Cardiac muscle cell (in vitro differentiated cells and primary cell): ENCODE measurements around the gene TUBB2A. TPM values are rescaled to one million over a fixed set of nuclear protein-coding genes. Genes with fewer than 3 reads are reported as not detected.
A peak's percentile ranks its signal among the peaks of the same experiment; 100 is the strongest.
"Not testable (repeated sequence)": the region's sequence is repeated elsewhere in the genome, so short reads cannot be mapped to it uniquely, and the experiment has no call there.

Experiments used
- DNase-seq, 2 donors: peaks; one replicate each; pipeline versions ENCODE4 v3.0.0 to v3.0.0-alpha.2; 2010 to 2017; ENCODE audit warnings: low read depth in 1 of 2, low spot score in 1 of 2
- H3K27ac ChIP-seq: fragments of 200-600 bp; sonication (generic); 2 replicates; pipeline ENCODE4 v1.5.1; 2016
- H3K27me3 ChIP-seq: fragments of 200-600 bp; sonication (generic); 2 replicates; pipeline ENCODE4 v1.6.0; 2016; ENCODE audit warnings: control low read depth
- H3K36me3 ChIP-seq: fragments of 200-600 bp; sonication (generic); 2 replicates; pipeline ENCODE4 v1.5.1; 2016; ENCODE audit warnings: control low read depth
- H3K4me1 ChIP-seq: fragments of 200-600 bp; sonication (generic); 2 replicates; pipeline ENCODE4 v1.8.1; 2017; ENCODE audit warnings: low read depth, mild to moderate bottlenecking, mixed run types
- H3K4me3 ChIP-seq: fragments of 200-600 bp; sonication (generic); 2 replicates; pipeline ENCODE4 v1.5.1; 2016; ENCODE audit warnings: mild to moderate bottlenecking
- H3K9me3 ChIP-seq: fragments of 200-600 bp; sonication (generic); 2 replicates; pipeline ENCODE4 v1.5.1; 2017; ENCODE audit warnings: low read depth, mild to moderate bottlenecking, control low read depth
- polyA plus RNA-seq: library from polyadenylated mRNA; unstranded; fragments of >200 nt; fragmentation: Nextera tagmentation; extraction: Ambion mirVana; gene quantifications from 2 replicates; pipeline ENCODE4 v1.2.1, GENCODE V29; 2016
- total RNA-seq: library from RNA; depleted of rRNA; stranded (reverse); fragments of >200 nt; gene quantifications from 2 replicates; pipeline ENCODE4 v1.2.3, GENCODE V29; 2016
- TF ChIP-seq, protein P1 (sequence below): IDR thresholded peaks from 2 replicates; pipeline ENCODE4 v1.5.1; 2012; ENCODE audit warnings: low read depth, mild to moderate bottlenecking, low read length

TUBB2A gene
- total and polyA plus RNA-seq, 2 experiments from 2014 or later, result 46.3 to 110 TPM

DNA sequence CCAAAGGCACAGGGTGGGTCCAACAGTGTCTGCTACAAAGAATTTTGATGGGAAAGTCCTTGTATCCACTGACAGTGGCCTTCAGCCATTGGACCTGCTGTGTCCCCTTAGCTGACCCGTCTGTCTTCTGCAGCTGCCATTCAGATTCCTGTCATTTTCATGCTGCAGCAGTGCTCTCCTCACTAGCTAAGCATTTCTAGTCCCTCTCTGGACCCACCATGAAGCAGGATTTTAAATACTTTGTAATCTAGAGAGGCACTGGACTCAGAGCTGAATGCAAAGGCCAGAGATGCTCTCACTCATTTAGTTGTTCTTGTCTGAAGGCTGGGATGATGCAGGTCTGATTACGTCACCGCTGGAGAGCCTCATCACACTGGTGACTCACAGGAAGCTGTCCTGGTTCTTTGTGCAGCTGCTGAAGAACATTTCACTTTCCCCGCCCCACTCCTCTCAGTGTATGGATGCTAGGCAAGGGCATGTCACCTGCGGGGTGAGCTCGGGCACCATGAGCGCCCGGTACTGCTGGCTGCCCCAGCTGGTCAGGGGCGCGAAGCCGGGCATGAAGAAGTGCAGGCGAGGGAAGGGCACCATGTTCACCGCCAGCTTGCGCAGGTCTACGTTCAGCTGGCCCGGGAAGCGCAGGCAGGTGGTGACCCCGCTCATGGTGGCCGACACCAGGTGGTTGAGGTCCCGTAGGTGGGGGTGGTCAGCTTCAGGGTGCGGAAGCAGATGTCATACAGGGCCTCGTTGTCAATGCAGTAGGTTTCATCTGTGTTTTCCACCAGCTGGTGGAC is 19.4 kb upstream of the TUBB2A start:
- Histone ChIP-seq H3K4me3 (no peak overlapping the region), H3K4me1 (no peaks in the 10 kb centered on the region), H3K27ac (no peak overlapping the region), H3K27me3 (no peaks in the 10 kb centered on the region), H3K9me3 (no peaks in the 10 kb centered on the region), H3K36me3 (no peaks in the 10 kb centered on the region)
- DNase-seq, result peak in 1 of 2 donors; percentile 94
- TF ChIP-seq, protein P1, sequence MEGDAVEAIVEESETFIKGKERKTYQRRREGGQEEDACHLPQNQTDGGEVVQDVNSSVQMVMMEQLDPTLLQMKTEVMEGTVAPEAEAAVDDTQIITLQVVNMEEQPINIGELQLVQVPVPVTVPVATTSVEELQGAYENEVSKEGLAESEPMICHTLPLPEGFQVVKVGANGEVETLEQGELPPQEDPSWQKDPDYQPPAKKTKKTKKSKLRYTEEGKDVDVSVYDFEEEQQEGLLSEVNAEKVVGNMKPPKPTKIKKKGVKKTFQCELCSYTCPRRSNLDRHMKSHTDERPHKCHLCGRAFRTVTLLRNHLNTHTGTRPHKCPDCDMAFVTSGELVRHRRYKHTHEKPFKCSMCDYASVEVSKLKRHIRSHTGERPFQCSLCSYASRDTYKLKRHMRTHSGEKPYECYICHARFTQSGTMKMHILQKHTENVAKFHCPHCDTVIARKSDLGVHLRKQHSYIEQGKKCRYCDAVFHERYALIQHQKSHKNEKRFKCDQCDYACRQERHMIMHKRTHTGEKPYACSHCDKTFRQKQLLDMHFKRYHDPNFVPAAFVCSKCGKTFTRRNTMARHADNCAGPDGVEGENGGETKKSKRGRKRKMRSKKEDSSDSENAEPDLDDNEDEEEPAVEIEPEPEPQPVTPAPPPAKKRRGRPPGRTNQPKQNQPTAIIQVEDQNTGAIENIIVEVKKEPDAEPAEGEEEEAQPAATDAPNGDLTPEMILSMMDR, result no peak

DNA sequence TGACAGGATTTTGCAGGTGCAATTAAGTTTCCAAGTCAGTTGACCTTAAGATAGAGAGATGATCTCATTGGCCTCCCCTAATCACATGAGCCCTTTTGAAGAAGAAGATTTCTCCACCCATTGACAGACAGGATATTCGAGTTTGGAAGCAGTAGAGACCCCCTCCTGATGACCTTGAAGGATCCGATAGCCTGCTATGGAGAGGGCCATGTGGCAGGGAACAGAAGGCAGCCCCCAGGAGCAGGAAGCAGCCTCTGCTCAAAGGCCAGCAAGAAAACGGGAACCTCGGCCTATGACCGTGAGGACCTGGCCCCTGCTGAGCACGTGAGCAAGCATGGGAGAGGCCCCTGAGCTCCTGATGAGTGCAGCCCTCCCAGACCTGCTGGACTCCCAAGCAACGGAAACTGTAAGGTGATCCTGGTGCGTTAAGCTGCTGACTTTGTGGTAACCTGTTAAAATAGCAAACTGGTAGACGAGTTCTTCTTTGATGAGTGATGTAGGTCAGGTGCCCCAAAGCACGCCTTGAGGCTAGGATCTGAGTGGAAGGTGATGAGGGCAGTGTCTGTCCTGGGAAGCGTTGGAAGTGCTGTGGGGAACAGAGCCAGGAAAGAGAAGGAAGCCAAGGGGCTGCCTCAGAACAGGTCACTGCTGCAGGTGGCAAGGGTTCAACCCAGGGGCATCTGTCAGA is 18.5 kb upstream of the TUBB2A start:
- DNase-seq, result no peak
- Histone ChIP-seq H3K36me3 (no peaks in the 10 kb centered on the region), H3K9me3 (no peaks in the 10 kb centered on the region), H3K27me3 (no peaks in the 10 kb centered on the region), H3K4me3 (no peak overlapping the region), H3K27ac (no peak overlapping the region), H3K4me1 (no peaks in the 10 kb centered on the region)
- TF ChIP-seq, protein P1, result no peak

DNA sequence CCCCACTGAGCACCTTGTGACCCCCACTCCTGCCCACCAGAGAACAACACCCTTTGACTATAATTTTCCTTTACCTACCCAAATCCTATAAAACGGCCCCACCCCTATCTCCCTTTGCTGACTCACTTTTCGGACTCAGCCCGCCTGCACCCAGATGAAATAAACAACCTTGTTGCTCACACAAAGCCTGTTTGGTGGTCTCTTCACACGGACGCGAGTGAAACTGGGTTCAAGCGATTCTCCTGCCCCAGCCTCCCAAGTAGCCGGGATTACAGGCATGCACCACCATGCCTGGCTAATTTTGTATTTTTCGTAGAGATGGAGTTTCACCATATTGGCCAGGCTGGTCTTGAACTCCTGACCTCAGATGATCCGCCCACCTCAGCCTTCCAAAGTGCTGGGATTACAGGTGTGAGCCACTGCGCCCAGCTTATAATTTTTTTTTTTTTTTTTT is 16.3 kb upstream of the TUBB2A start:
- not testable (repeated sequence) for H3K9me3 ChIP-seq, H3K36me3 ChIP-seq, DNase-seq, H3K4me1 ChIP-seq, H3K4me3 ChIP-seq, H3K27me3 ChIP-seq, H3K27ac ChIP-seq

DNA sequence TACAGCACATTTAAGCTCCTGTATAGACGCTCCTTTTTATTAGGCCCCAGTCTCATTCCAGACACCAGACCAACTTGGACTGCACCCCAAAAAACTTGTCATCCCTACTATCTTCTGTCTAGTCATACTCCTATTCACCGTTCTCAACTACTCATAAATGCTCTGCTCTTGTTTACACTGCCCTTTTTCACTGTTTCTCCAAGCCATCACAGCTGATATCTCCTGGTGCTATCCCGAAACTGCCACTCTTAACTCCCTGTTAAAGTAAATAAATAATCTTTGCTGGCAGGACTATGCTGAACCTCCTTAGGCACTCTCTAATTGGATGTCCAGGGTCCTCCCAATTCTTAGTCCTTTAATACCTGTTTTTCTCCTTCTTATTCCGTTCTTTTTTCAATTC is 15.4 kb upstream of the TUBB2A start:
- not testable (repeated sequence) for H3K4me1 ChIP-seq, H3K4me3 ChIP-seq, H3K27me3 ChIP-seq, H3K36me3 ChIP-seq, H3K27ac ChIP-seq, H3K9me3 ChIP-seq, DNase-seq

GRCh38 chr6:3171313-3172175 is 14.2 kb upstream of the TUBB2A start:
- not testable (repeated sequence) for H3K27me3 ChIP-seq, H3K27ac ChIP-seq, H3K4me1 ChIP-seq, H3K9me3 ChIP-seq, H3K4me3 ChIP-seq, H3K36me3 ChIP-seq
- peak in 1 of 2 donors; percentile 92 for DNase-seq

DNA sequence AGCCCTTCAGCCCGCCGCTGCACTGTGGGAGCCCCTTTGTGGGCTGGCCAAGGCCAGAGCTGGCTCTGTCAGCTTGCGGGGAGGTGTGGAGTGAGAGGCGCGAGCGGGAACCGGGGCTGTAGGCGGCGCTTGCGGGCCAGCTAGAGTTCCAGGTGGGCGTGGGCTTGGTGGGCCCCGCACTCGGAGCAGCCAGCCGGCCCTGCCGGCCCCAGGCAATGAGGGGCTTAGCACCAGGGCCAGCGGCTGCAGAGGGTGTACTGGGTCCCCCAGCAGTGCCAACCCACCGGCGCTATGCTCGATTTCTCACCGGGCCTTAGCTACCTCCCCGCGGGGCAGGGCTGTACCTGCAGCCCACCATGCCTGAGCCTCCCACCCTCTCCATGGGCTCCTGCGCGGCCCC is 13.3 kb upstream of the TUBB2A start:
- not testable (repeated sequence) for H3K27ac ChIP-seq, H3K27me3 ChIP-seq, H3K4me3 ChIP-seq, H3K36me3 ChIP-seq, DNase-seq, H3K9me3 ChIP-seq, H3K4me1 ChIP-seq

DNA sequence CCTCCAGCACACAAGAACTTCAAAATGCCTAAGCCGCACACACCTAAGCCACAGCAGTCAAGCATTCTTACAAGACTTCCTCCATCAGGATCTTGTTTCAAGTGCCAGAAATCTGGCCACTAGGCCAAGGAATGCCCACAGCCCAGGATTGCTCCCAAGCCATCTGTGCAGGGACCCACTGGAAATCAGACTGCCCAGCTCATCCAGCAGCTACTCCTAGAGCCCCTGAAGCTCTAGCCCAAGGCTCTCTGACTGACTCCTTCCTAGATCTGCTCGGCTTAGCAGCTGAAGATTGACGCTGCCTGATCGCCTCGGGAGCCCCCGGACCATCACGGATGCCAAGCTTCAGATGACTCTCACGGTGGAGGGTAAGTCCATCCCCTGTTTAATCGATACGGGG is 10.7 kb upstream of the TUBB2A start:
- not testable (repeated sequence) for H3K4me3 ChIP-seq, H3K36me3 ChIP-seq, H3K27ac ChIP-seq, H3K4me1 ChIP-seq, H3K9me3 ChIP-seq, DNase-seq, H3K27me3 ChIP-seq

GRCh38 chr6:3166535-3167225 is 9.3 kb upstream of the TUBB2A start:
- not testable (repeated sequence) for DNase-seq, H3K9me3 ChIP-seq, H3K27ac ChIP-seq, H3K36me3 ChIP-seq, H3K4me3 ChIP-seq, H3K27me3 ChIP-seq, H3K4me1 ChIP-seq
